ENCODE data around the gene ESPL1.

ESPL1 gene

GRCh38 chr12:53267306-53267998 lies 647 bp upstream of the ESPL1 start:
- ChIA-PET CTCF (interaction anchor here (0.7 to 7.7 kb wide), 21 partner anchors 9 to 201 kb away, joined by 3 to 92 read pairs (median 8); partner anchors contain the start of genes AAAS, MYG1 and PFDN5), POLR2A (interaction anchor here (0.7 to 1.3 kb wide), 4 partner anchors 13 to 56 kb away, joined by 3 to 6 read pairs (median 3); partner anchors contain the start of gene MYG1)
- no peak for DNase-seq (ENCODE audit: extremely low spot score)
- no peak for TF ChIP-seq CTCF (IDR thresholded peaks at IDR 0.05; ENCODE audit: control extremely low read depth, extremely low read depth, low read depth, missing control alignments)

GRCh38 chr12:53268630-53269562 lies 797 bp downstream of the ESPL1 start:
- TF ChIP-seq CTCF (IDR thresholded peaks at IDR 0.05; ENCODE audit: control extremely low read depth, extremely low read depth, low read depth, missing control alignments): no peak
- ChIA-PET CTCF (interaction anchor here (0.8 to 7.7 kb wide), 21 partner anchors 9 to 176 kb away, joined by 3 to 92 read pairs (median 7); partner anchors contain the start of genes AAAS, CSAD, ITGB7 and MYG1), POLR2A (interaction anchor here (0.5 to 1.2 kb wide), 3 partner anchors 10 to 52 kb away, joined by 3 to 5 read pairs (median 3); partner anchors contain the start of genes AAAS and MYG1)
- no peak for DNase-seq (ENCODE audit: extremely low spot score)

GRCh38 chr12:53274445-53274844 lies 6.3 kb downstream of the ESPL1 start:
- POLR2A ChIA-PET: no interaction called here
- TF ChIP-seq CTCF (IDR thresholded peaks at IDR 0.05; ENCODE audit: control extremely low read depth, extremely low read depth, low read depth, missing control alignments): no peak

GRCh38 chr12:53276511-53276910 lies 8.4 kb downstream of the ESPL1 start:
- DNase-seq (ENCODE audit: extremely low spot score): no peak
- ChIA-PET CTCF (interaction anchor here (0.9 to 25.5 kb wide), 4 partner anchors 9 to 69 kb away, joined by 7 to 383 read pairs (median 22); partner anchors contain the start of genes AAAS, ESPL1 and ITGB7), POLR2A (no interaction called here)
- no peak for TF ChIP-seq CTCF (IDR thresholded peaks at IDR 0.05; ENCODE audit: control extremely low read depth, extremely low read depth, low read depth, missing control alignments)

More at GRCh38 chr12:53274445-53274844, 6.3 kb downstream of the ESPL1 start:
- CTCF ChIA-PET: interaction anchor here (1.6 kb wide), 1 partner anchor 20 kb away, joined by 4 read pairs; the partner anchor contains the start of gene PFDN5
- DNase-seq (ENCODE audit: extremely low spot score): no peak

- ChIA-PET CTCF (interaction anchor here (0.8 to 25.5 kb wide), 7 partner anchors 10 to 105 kb away, joined by 3 to 383 read pairs (median 13); partner anchors contain the start of genes AAAS, ESPL1 and ITGB7), POLR2A (interaction anchor here (0.6 to 0.7 kb wide), 2 partner anchors 16 to 59 kb away, joined by 6 to 7 read pairs; no protein-coding TSS in a partner anchor)
- DNase-seq (ENCODE audit: extremely low spot score): no peak
- TF ChIP-seq CTCF (IDR thresholded peaks at IDR 0.05; ENCODE audit: control extremely low read depth, extremely low read depth, low read depth, missing control alignments): no peak
These were observed 9.9 kb downstream of the ESPL1 start for GRCh38 chr12:53277981-53278380.
